ENCODE measurements around the gene PLCB4. TPM values are rescaled to one million over a fixed set of nuclear protein-coding genes. Genes with fewer than 3 reads are reported as not detected.

The PLCB4 gene
- total RNA-seq, 1 donor from 2014 or later: 19.9 TPM

- H3K36me3 ChIP-seq (ENCODE audit: control insufficient read depth, insufficient read depth, low read length): peaks cover 1% of the 10 kb centered on the region
- DNase-seq (ENCODE audit: low read depth): no peak
- no peak overlapping the region for H3K4me3 ChIP-seq (ENCODE audit: low read depth, low read length)
- no peak for TF ChIP-seq CTCF (IDR thresholded peaks at IDR 0.05; ENCODE audit: insufficient read depth, low read length, poor library complexity, severe bottlenecking)
- H3K27me3 ChIP-seq (ENCODE audit: control insufficient read depth, insufficient read depth, low read length): no peaks in the 10 kb centered on the region
Observed at GRCh38 chr20:9428292-9428607, 359.4 kb downstream of the PLCB4 start.

GRCh38 chr20:9439806-9440205 lies 370.9 kb downstream of the PLCB4 start:
- no peak for TF ChIP-seq CTCF (IDR thresholded peaks at IDR 0.05; ENCODE audit: insufficient read depth, low read length, poor library complexity, severe bottlenecking)
- no peaks in the 10 kb centered on the region for H3K27me3 ChIP-seq (ENCODE audit: control insufficient read depth, insufficient read depth, low read length)
- no peaks in the 10 kb centered on the region for H3K36me3 ChIP-seq (ENCODE audit: control insufficient read depth, insufficient read depth, low read length)
- no peak for DNase-seq (ENCODE audit: low read depth)
- H3K4me3 ChIP-seq (ENCODE audit: low read depth, low read length): no peak overlapping the region

- no peaks in the 10 kb centered on the region for H3K27me3 ChIP-seq (ENCODE audit: control insufficient read depth, insufficient read depth, low read length)
- DNase-seq (ENCODE audit: low read depth): no peak
- no peak overlapping the region for H3K4me3 ChIP-seq (ENCODE audit: low read depth, low read length)
- H3K36me3 ChIP-seq (ENCODE audit: control insufficient read depth, insufficient read depth, low read length): no peaks in the 10 kb centered on the region
- no peak for TF ChIP-seq CTCF (IDR thresholded peaks at IDR 0.05; ENCODE audit: insufficient read depth, low read length, poor library complexity, severe bottlenecking)
Observed at GRCh38 chr20:9440892-9441291, 372.0 kb downstream of the PLCB4 start.

GRCh38 chr20:9441948-9442347 lies 373.1 kb downstream of the PLCB4 start:
- Histone ChIP-seq H3K4me3 (ENCODE audit: low read depth, low read length) (no peak overlapping the region), H3K36me3 (ENCODE audit: control insufficient read depth, insufficient read depth, low read length) (no peaks in the 10 kb centered on the region), H3K27me3 (ENCODE audit: control insufficient read depth, insufficient read depth, low read length) (no peaks in the 10 kb centered on the region)
- DNase-seq (ENCODE audit: low read depth): no peak
- TF ChIP-seq CTCF (IDR thresholded peaks at IDR 0.05; ENCODE audit: insufficient read depth, low read length, poor library complexity, severe bottlenecking): no peak

GRCh38 chr20:9442858-9443257 lies 374.0 kb downstream of the PLCB4 start:
- Histone ChIP-seq H3K27me3 (ENCODE audit: control insufficient read depth, insufficient read depth, low read length) (no peaks in the 10 kb centered on the region), H3K36me3 (ENCODE audit: control insufficient read depth, insufficient read depth, low read length) (no peaks in the 10 kb centered on the region), H3K4me3 (ENCODE audit: low read depth, low read length) (no peak overlapping the region)
- DNase-seq (ENCODE audit: low read depth): no peak
- no peak for TF ChIP-seq CTCF (IDR thresholded peaks at IDR 0.05; ENCODE audit: insufficient read depth, low read length, poor library complexity, severe bottlenecking)

GRCh38 chr20:9444921-9445320 lies 376.0 kb downstream of the PLCB4 start:
- Histone ChIP-seq H3K36me3 (ENCODE audit: control insufficient read depth, insufficient read depth, low read length) (no peaks in the 10 kb centered on the region), H3K4me3 (ENCODE audit: low read depth, low read length) (no peak overlapping the region), H3K27me3 (ENCODE audit: control insufficient read depth, insufficient read depth, low read length) (no peaks in the 10 kb centered on the region)
- no peak for TF ChIP-seq CTCF (IDR thresholded peaks at IDR 0.05; ENCODE audit: insufficient read depth, low read length, poor library complexity, severe bottlenecking)
- DNase-seq (ENCODE audit: low read depth): no peak

All from kidney epithelial cell (primary cell).